PFSK-1 (cell line): Measurements from ENCODE around the gene DGCR8.

Experiments
- POLR2AphosphoS5 ChIP-seq: IDR thresholded peaks from 2 replicates; pipeline ENCODE4 v1.6.1; 2012; ENCODE audit warnings: low read depth, mild to moderate bottlenecking, control low read depth, low read length, moderate library complexity
- SIN3A ChIP-seq: IDR thresholded peaks from 2 replicates; pipeline ENCODE4 v1.6.1; 2012; ENCODE audit warnings: mild to moderate bottlenecking, low read length, moderate library complexity, borderline replicate concordance; ENCODE audit not compliant: insufficient read depth
- TAF1 ChIP-seq: IDR thresholded peaks from 2 replicates; pipeline ENCODE4 v1.6.1; 2012; ENCODE audit warnings: low read length, control low read depth, borderline replicate concordance; ENCODE audit not compliant: insufficient read depth

DNA sequence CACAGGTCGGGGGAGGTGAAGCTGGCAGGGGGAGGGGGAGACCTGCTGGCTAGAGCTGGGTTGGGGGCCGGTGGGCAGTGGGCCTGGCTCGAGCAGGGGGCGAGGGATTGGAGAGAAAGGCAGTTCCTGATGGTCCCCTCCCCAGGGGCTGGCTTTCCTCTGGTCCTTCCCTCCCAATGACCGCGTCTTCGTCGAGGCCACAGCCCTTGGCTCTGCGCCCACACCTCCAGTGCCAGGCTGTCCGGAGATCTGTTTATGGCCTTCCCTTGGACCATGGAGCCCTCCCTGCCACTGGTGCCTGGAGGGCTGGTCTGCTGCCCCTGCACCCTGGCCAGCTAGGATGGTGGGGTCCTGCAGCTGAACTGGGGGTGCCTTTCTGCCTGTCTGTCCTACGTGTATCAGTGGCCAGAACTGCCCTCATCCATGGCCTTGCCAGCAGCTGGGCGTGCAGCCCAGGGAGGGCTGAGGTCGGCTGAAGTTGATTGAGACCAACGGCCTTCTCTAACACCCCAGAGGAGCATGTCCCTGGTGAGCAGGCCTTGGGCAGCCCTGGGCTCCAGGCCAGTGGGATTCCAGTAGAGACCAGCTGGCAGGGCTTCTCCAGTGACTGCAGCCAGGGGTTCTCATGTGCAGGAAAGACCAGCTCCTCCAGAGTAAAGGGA lies 46.9 kb upstream of the DGCR8 start:
- no peak for TF ChIP-seq SIN3A
- no peak for TF ChIP-seq POLR2AphosphoS5
- no peak for TF ChIP-seq TAF1
